ENCODE data around the gene MIGA1.
A peak's percentile ranks its signal among the peaks of the same experiment; 100 is the strongest.
"Not testable (repeated sequence)": the region's sequence is repeated elsewhere in the genome, so short reads cannot be mapped to it uniquely, and the experiment has no call there.

MIGA1 gene

GRCh38 chr1:77802026-77802425 lies 22.6 kb downstream of the MIGA1 start:
- DNase-seq, result no peak

- DNase-seq, result no peak
These were observed 23.9 kb downstream of the MIGA1 start for GRCh38 chr1:77803371-77803770.

DNA sequence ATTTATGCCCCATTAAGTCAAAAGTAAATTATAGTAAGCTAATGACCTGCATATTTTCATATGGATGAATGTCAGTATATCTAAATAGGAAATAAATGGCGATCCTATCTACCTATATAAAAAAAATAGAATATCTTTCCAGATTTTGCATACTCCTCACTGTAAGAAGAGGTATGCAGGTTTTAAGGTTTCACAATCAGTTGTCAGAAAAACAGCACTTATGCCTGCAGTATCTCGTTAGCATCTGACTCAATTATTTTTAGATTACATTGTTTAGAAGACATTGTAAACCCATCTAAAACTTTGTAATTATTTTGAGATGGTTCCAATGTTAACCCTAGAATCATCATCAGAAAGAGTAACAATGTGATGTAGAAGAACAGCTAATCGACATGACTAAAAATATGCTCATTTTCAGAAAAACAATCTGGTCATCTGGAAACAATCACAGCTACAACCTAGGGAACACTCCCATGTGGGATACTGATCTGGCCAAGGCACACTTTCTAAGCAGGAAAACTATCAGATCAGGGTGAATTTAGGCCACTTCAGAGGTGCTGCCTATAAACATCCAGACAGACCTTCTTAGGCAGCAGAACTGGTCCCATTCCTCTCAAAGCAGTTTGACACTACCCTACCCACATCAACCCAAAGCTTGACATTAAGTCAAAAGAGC lies 30.5 kb downstream of the MIGA1 start:
- not testable (repeated sequence) for DNase-seq

GRCh38 chr1:77811589-77811988 lies 32.1 kb downstream of the MIGA1 start:
- not testable (repeated sequence) for DNase-seq

- no peak for DNase-seq
These were observed 38.1 kb downstream of the MIGA1 start for GRCh38 chr1:77817368-77818209.

- DNase-seq, result no peak
These were observed 40.7 kb downstream of the MIGA1 start for GRCh38 chr1:77820121-77820520.

DNA sequence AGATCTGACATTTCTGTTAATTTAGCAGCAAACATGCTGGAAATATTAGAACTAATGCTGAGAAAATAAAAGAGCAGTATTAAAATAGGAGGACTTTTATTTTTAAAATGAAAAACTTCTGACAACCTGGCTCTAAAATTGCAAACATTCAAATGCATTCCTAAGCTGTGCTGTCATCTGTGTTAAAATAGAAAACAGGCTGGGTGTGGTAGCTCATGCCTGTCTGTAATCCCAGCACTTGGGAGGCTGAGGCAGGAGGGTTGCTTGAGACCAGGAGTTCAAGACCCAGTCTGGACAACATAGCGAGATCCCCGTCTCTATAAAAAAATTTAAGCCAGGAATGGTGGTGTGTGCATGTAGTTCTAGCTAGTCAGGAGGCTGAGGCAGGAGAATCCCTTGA lies 44.6 kb downstream of the MIGA1 start:
- DNase-seq, result no peak

GRCh38 chr1:77824694-77825093 lies 45.2 kb downstream of the MIGA1 start:
- no peak for DNase-seq

DNA sequence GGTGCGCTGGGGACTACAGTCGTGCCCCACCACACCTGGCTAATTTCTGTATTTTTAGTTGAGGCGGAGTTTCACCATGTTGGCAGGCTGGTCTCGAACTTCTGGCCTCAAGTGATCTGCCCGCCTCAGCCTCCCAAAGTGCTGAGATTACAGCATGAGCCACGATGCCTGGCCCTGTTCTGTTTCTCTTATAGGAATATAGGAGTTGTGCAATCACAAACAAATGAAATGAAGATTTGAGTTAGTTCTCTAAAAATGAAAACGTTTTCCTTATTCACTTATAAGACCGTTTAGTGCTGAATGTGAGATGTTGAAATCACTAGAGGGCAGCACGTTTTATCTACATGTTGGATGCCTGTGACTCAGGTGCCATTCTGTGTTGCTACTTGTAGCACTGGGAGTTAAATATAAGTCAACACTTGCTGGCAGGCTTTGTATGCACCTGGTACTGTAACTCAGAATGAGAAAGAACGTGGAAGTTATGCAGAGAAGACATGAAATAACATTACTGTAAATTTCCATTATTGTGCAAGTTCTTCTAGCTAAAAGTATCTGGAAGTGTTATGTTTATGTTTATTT lies 45.8 kb downstream of the MIGA1 start:
- DNase-seq, result no peak

DNA sequence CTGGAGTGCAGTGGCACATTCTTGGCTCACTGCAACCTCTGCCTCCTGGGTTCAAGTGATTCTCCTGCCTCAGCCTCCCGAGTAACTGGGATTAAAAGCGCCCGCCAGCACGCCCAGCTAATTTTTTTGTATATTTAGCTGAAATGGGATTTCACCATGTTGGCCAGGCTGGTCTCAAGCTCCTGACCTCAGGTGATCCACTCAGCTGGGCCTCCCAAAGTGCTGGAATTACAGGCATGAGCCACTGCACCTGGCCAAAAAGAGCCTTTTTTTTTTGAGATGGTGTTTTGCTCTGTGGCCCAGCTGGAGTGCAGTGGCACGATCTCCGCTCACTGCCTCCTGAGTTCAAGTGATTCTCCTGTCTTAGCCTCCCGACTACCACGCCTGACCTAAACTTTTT lies 47.4 kb downstream of the MIGA1 start:
- DNase-seq, result not testable (repeated sequence)

DNA sequence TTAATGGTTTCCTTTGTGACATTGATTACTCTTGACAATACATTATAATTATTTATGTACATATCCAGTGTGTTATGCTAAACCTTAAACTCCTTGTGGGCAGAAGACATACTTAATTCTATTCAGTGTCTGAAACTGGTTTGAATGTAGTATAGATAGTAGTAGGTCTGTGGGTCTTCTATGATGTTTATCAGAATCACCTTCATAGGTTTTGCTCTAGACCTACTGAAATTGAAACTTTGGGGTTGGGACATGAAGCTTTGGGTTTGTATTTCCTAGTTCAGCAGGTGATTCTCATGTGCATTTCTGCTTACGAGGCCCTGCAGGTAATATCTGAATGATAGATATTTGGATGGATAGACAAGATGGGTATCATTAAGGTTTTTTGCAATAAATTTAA lies 48.6 kb downstream of the MIGA1 start:
- DNase-seq, result no peak

- no peak for DNase-seq
These were observed 50.4 kb downstream of the MIGA1 start for GRCh38 chr1:77829851-77830250.

- DNase-seq, result no peak
These were observed 51.5 kb downstream of the MIGA1 start for GRCh38 chr1:77830946-77831345.

DNA sequence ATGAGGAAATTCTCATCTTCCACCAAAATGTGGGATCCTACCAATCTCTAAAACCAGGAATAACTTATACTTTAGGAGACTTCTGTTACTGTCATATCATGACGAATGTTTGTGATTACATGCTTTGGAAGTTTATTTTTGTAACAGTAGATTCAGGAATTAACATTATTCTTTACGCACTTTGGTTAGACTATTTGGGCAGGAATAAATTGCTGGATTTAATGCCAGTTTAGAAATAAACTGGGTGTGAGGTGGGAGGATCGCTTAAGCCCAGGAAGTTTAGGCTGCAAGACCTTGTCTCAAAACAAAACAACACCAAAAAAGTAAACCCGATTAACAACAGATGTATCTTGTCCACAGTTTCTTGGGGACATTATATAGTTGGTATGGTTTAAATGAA lies 52.1 kb downstream of the MIGA1 start:
- no peak for DNase-seq

DNA sequence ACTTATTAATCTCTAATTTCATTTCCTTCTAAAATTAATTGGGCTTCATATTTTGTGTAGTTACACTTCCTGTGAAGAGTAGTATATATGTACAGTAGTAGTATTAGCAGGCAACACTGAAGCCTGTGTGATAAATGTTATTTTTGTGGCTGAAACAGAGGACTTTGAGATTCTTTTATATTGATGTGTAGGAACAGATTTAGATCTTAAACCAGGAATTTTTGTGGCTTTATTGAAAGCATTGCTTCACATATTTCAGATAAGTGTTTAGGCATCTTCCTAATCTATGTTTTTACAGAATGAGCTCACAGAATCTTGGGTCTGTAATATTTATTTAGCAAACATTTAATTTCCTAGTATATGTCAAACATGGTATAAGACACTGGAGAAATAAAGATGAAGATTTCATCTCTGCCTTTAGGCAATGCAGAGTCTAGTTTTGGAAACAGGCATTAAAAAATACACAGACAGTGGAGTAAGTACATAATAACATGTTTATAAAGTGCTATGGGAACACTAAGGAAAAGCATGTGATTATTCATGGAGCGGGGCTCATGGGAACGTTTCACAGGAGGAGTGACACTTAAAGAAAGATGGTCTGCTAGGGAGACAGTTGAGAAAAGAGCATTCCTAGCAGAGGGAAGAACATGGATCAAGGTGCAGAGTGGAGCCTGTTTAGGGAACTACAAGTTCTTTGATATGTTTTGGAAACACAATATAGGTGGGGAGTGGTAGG lies 52.7 kb downstream of the MIGA1 start:
- no peak for DNase-seq

GRCh38 chr1:77832901-77833300 lies 53.5 kb downstream of the MIGA1 start:
- no peak for DNase-seq

DNA sequence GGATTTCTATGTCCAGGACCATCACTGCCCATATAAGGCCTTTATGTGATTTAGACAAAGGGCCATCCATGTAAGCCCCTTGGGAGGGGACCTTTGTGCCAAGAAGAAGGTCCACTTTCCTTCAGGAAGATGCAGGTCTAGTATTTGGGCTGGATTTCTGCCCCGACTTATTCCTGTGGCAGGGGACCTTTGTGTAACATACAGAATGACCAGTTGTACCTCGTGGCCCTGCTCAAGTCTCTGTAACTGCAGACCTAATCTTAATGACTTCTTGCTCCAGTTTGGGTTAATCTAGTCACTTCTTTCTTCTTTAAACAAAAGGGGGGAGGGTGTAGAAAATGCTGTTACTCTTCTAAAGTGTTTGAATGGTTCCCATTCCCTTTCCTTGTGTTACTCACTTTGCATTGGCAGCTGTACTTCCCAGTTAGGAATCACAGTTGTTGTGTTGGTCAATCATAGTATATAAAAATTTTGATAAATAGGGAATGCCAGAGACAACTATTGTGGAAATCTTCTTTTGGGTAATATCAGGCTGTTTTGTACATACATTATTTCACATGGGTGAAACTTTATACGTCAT lies 54.2 kb downstream of the MIGA1 start:
- no peak for DNase-seq

DNA sequence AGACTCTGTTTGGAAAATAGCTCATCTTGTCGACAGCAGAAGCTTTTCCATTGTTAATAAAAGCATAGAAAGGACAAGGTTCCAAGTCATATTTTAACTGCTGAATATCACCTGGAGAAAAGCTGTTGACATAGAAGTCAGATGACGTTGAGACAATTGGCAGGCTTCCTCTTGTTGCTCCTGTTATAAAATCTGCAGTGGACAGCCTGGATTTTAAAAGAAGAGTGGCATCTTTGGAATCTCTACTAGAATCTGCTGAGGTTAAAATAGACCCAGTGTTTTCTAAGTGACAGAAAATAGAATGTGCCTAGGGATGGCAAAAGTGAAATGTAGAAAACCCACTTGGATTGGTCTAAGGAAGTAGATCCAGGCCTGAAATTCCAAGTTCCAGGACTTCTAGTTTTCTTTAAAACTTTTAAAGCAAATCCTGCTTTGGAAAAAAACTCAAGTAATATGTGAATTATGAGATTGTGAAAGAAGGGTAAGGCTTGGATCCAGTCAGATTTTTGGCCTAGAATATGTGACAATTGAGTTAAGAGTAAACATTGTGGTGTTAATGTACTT lies 55.4 kb downstream of the MIGA1 start:
- no peak for DNase-seq

GRCh38 chr1:77841574-77841973 lies 62.1 kb downstream of the MIGA1 start:
- DNase-seq, result no peak

GRCh38 chr1:77845951-77846350 lies 66.5 kb downstream of the MIGA1 start:
- DNase-seq, result no peak

GRCh38 chr1:77846966-77847365 lies 67.5 kb downstream of the MIGA1 start:
- DNase-seq, result no peak

DNA sequence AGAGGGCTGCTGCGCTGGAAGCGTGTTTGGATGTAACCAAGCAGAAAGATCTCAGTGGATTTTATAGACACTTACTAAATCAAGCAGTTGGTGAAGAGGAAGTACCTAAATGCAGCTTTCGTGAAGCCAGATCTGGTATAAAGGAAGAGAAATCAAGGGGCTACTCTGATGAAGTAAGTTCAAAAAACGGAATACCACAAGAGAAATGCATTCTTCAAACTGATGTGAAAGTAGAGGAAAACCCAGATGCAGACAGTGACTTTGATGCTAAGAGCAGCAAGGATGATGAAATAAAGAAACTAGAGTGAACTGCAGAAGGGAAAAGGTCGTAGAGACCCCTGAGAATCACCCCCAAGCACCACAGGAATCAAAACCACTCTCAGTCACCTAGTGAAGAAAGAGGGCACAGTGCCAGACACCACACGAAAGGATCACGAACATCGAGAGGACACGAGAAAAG lies 68.2 kb downstream of the MIGA1 start:
- peak; percentile 31 for DNase-seq

GRCh38 chr1:77850082-77850481 lies 70.6 kb downstream of the MIGA1 start:
- DNase-seq, result no peak
